GM21619 (cell line): ENCODE data around the gene SPTLC1.

Experiments used
- ATAC-seq: cut with Tn5 transposase; IDR thresholded peaks from one replicate; pipeline ENCODE4 v1.9.1; 2021; ENCODE audit not compliant: unreplicated experiment

SPTLC1 gene

GRCh38 chr9:92098638-92099037 is 16.6 kb downstream of the SPTLC1 start:
- no peak for ATAC-seq

- no peak for ATAC-seq
Measured at GRCh38 chr9:92097997-92098482, 17.2 kb downstream of the SPTLC1 start.

GRCh38 chr9:92095236-92095635 is 20.0 kb downstream of the SPTLC1 start:
- no peak for ATAC-seq

- no peak for ATAC-seq
Measured at GRCh38 chr9:92094655-92095054, 20.6 kb downstream of the SPTLC1 start.

GRCh38 chr9:92077888-92078287 is 37.3 kb downstream of the SPTLC1 start:
- ATAC-seq, result no peak

GRCh38 chr9:92071634-92072033 is 43.6 kb downstream of the SPTLC1 start:
- no peak for ATAC-seq

- no peak for ATAC-seq
Measured at GRCh38 chr9:92066168-92066567, 49.0 kb downstream of the SPTLC1 start.

GRCh38 chr9:92064711-92065110 is 50.5 kb downstream of the SPTLC1 start:
- no peak for ATAC-seq

- no peak for ATAC-seq
Measured at GRCh38 chr9:92061184-92061583, 54.0 kb downstream of the SPTLC1 start.

- no peak for ATAC-seq
Measured at GRCh38 chr9:92059661-92060060, 55.6 kb downstream of the SPTLC1 start.

- no peak for ATAC-seq
Measured at GRCh38 chr9:92058723-92059444, 56.3 kb downstream of the SPTLC1 start.

GRCh38 chr9:92058026-92058425 is 57.2 kb downstream of the SPTLC1 start:
- no peak for ATAC-seq

GRCh38 chr9:92057226-92057625 is 58.0 kb downstream of the SPTLC1 start:
- no peak for ATAC-seq

GRCh38 chr9:92055624-92056023 is 59.6 kb downstream of the SPTLC1 start:
- ATAC-seq, result no peak

- no peak for ATAC-seq
Measured at GRCh38 chr9:92048924-92049625, 66.1 kb downstream of the SPTLC1 start.

- ATAC-seq, result no peak
Measured at GRCh38 chr9:92047500-92047899, 67.7 kb downstream of the SPTLC1 start.

GRCh38 chr9:92046676-92047075 is 68.5 kb downstream of the SPTLC1 start:
- no peak for ATAC-seq

GRCh38 chr9:92044936-92045335 is 70.3 kb downstream of the SPTLC1 start:
- ATAC-seq, result no peak

- ATAC-seq, result no peak
Measured at GRCh38 chr9:92043002-92043401, 72.2 kb downstream of the SPTLC1 start.

GRCh38 chr9:92042260-92042659 is 73.0 kb downstream of the SPTLC1 start:
- no peak for ATAC-seq

- ATAC-seq, result no peak
Measured at GRCh38 chr9:92036756-92037155, 78.5 kb downstream of the SPTLC1 start.

GRCh38 chr9:92036411-92036746 is 78.8 kb downstream of the SPTLC1 start:
- no peak for ATAC-seq
